Endothelial cell of umbilical vein (primary cell): ENCODE results near the gene CNKSR3. TPM values are rescaled to one million over a fixed set of nuclear protein-coding genes. Genes with fewer than 3 reads are reported as not detected.

ENCODE experiments used
- BruUV-seq: library from RNA; stranded (reverse); fragments of 400-500 nt; replicated peaks from 2 replicates; lab custom pipeline; 2021; lab: Mats Ljungman, UMichigan
- CTCF ChIA-PET: fragments of 300-600, 350-600 bp; sonication (Branson Sonifier 250); formaldehyde crosslinking; loops from one replicate; lab custom pipeline; 2021; ENCODE audit warnings: antibody characterized with exemption, inconsistent platforms; lab: Charles Lee
- POLR2A ChIA-PET: fragments of 300-600, 350-600 bp; sonication (Branson Sonifier 250); formaldehyde crosslinking; loops from one replicate; lab custom pipeline; 2021; ENCODE audit warnings: antibody characterized with exemption, inconsistent platforms; lab: Charles Lee
- DNase-seq: peaks from one replicate; pipeline ENCODE4 v3.0.0-alpha.2; 2011; ENCODE audit warnings: low read depth, low spot score
- FAIRE-seq: peaks from 2 replicates; lab custom pipeline; 2011; peaks lifted over from hg19 to GRCh38; lab: Jason Lieb, UNC
- H2AFZ ChIP-seq: 2 replicates; pipeline ENCODE4 v1.6.0; 2012; ENCODE audit warnings: low read depth, low read length, control low read depth, inconsistent platforms
- H3K27ac ChIP-seq: 2 replicates; pipeline ENCODE4 v1.5.1; 2011; ENCODE audit warnings: low read depth, mild to moderate bottlenecking, control low read depth, low read length, moderate library complexity; ENCODE audit not compliant: insufficient read depth
- H3K27me3 ChIP-seq, 2 experiments: 2 replicates each; pipeline versions ENCODE4 v1.6.0 to v1.6.1; 2011; ENCODE audit warnings: low read length in 2 of 2, mixed read lengths in 1 of 2; ENCODE audit not compliant: control insufficient read depth in 2 of 2, insufficient read depth in 2 of 2
- H3K36me3 ChIP-seq, 2 experiments: 2 replicates in 1 of 2; 3 replicates in 1 of 2; pipeline ENCODE4 v1.5.1; 2011; ENCODE audit warnings: low read length in 2 of 2, mild to moderate bottlenecking in 1 of 2, moderate library complexity in 1 of 2; ENCODE audit not compliant: control insufficient read depth in 2 of 2, insufficient read depth in 2 of 2; ENCODE audit errors: extremely low read depth in 1 of 2
- H3K4me1 ChIP-seq: 3 replicates; pipeline ENCODE4 v1.5.1; 2011; ENCODE audit warnings: mild to moderate bottlenecking, low read length; ENCODE audit not compliant: control insufficient read depth, insufficient read depth; ENCODE audit errors: extremely low read depth
- H3K4me2 ChIP-seq: 2 replicates; pipeline ENCODE4 v1.6.1; 2011; ENCODE audit warnings: low read length, control low read depth, mixed read lengths; ENCODE audit not compliant: insufficient read depth
- H3K4me3 ChIP-seq, 3 experiments: fragments of 200-600 bp in 1 of 3; sonication (generic), shearing (Covaris generic) in 1 of 3; replicated peaks in 1 of 3; 2 replicates each; pipeline ENCODE4 v1.5.1; 2011 to 2016; ENCODE audit warnings: control low read depth in 3 of 3, low read length in 3 of 3, mild to moderate bottlenecking in 2 of 3, inconsistent platforms in 1 of 3, low read depth in 1 of 3, moderate library complexity in 1 of 3; ENCODE audit not compliant: insufficient read depth in 1 of 3
- H3K79me2 ChIP-seq: 2 replicates; pipeline ENCODE4 v1.6.0; 2012; ENCODE audit warnings: low read length, inconsistent platforms; ENCODE audit not compliant: control insufficient read depth, insufficient read depth
- H3K9ac ChIP-seq: replicated peaks from 2 replicates; pipeline ENCODE3; 2011; ENCODE audit warnings: low read length, control low read depth; ENCODE audit not compliant: insufficient read depth; ENCODE audit errors: extremely low read depth
- H3K9me1 ChIP-seq: replicated peaks from 3 replicates; pipeline ENCODE4 v1.6.0; 2011; ENCODE audit warnings: mild to moderate bottlenecking, low read length; ENCODE audit not compliant: control insufficient read depth, insufficient read depth; ENCODE audit errors: extremely low read depth
- H3K9me3 ChIP-seq: replicated peaks from 2 replicates; pipeline ENCODE4 v1.5.1; 2012; ENCODE audit warnings: low read length, inconsistent platforms; ENCODE audit not compliant: control insufficient read depth, insufficient read depth
- H4K20me1 ChIP-seq: replicated peaks from 2 replicates; pipeline ENCODE3; 2011; ENCODE audit warnings: mild to moderate bottlenecking, low read length; ENCODE audit not compliant: control insufficient read depth, insufficient read depth; ENCODE audit errors: extremely low read depth
- CTCF ChIP-seq, 2 donors: IDR thresholded peaks; 1 replicate in 1 of 2; 2 replicates in 1 of 2; pipeline ENCODE4 v1.5.1; 2011; ENCODE audit warnings: low read length in 2 of 2, mild to moderate bottlenecking in 2 of 2, moderate library complexity in 2 of 2, control low read depth in 1 of 2, inconsistent platforms in 1 of 2, low read depth in 1 of 2; ENCODE audit not compliant: insufficient read depth in 1 of 2; ENCODE audit errors: extremely low read depth in 1 of 2
- EZH2 ChIP-seq: IDR thresholded peaks from 2 replicates; pipeline ENCODE4 v1.6.1; 2012; ENCODE audit warnings: borderline replicate concordance, low read depth, mild to moderate bottlenecking, moderate library complexity, low read length, inconsistent platforms; ENCODE audit not compliant: severe bottlenecking
- FOS ChIP-seq: IDR thresholded peaks from 2 replicates; pipeline ENCODE4 v1.6.1; 2011; ENCODE audit warnings: mild to moderate bottlenecking, low read length, moderate library complexity, borderline replicate concordance; ENCODE audit not compliant: insufficient read depth
- GATA2 ChIP-seq: IDR thresholded peaks from 2 replicates; pipeline ENCODE4 v1.7.0; 2011; ENCODE audit warnings: low read depth, mild to moderate bottlenecking, moderate library complexity, mixed read lengths, low read length; ENCODE audit not compliant: insufficient read length, insufficient read depth
- JUN ChIP-seq: IDR thresholded peaks from 2 replicates; pipeline ENCODE4 v1.6.1; 2011; ENCODE audit warnings: borderline replicate concordance, low read depth; ENCODE audit not compliant: insufficient read length, insufficient read depth
- MAX ChIP-seq: IDR thresholded peaks from 2 replicates; pipeline ENCODE4 v1.6.1; 2011; ENCODE audit not compliant: insufficient read depth, insufficient read length
- MYC ChIP-seq: IDR thresholded peaks from one replicate; pipeline ENCODE4 v1.6.1; 2011; ENCODE audit warnings: mild to moderate bottlenecking, low read depth, low read length
- POLR2A ChIP-seq: IDR thresholded peaks from 2 replicates; pipeline ENCODE4 v1.6.1; 2012; ENCODE audit warnings: low read depth, mild to moderate bottlenecking, control low read depth, low read length
- POLR2AphosphoS5 ChIP-seq: IDR thresholded peaks from 2 replicates; pipeline ENCODE4 v1.6.1; 2012; ENCODE audit warnings: low read depth, mild to moderate bottlenecking, control low read depth, low read length, moderate library complexity; ENCODE audit not compliant: insufficient read depth
- dilution Hi-C: fragments of 300-500 bp; cut with MboI; formaldehyde crosslinking; loops from one replicate; pipeline ENCODE4 v1.15.0; 2019; ENCODE audit warnings: low sequenced_read_pairs; ENCODE audit not compliant: extremely low pct_ligation_motif_present
- intact Hi-C: fragments of 100-400 bp; cut with micrococcal nuclease; formaldehyde crosslinking; loops from one replicate; pipeline ENCODE4 v1.10.0; 2022
- polyA plus RNA-seq, 4 experiments: library from polyadenylated mRNA; depleted of rRNA in 3 of 4; stranded (reverse) in 3 of 4; unstranded in 1 of 4; fragments of >200 nt; gene quantifications; 2 replicates each; pipeline versions ENCODE4 v1.2.1 to v1.2.3, GENCODE V29; 2011 to 2012; ENCODE audit warnings: missing spikeins in 1 of 4
- total RNA-seq: library from RNA; stranded (reverse); gene quantifications from 2 replicates; pipeline ENCODE4 v1.2.3, GENCODE V29; 2021

Gene CNKSR3
- total and polyA plus RNA-seq, 2 donors (not counting 3 experiments of a cell fraction or from before 2014, with no cell fraction given): 2.3 to 15.6 TPM

GRCh38 chr6:154471609-154472362 is 38.7 kb downstream of the CNKSR3 start:
- no peak overlapping the region for H3K9ac ChIP-seq
- H3K4me1 ChIP-seq: no peaks in the 10 kb centered on the region
- dilution Hi-C loops: no loop called here
- ChIA-PET POLR2A (no interaction called here), CTCF (interaction anchor here (1.8 kb wide), 1 partner anchor 13 kb away, joined by 5 read pairs; no protein-coding TSS in a partner anchor)
- no peak overlapping the region for H3K4me2 ChIP-seq
- no peaks in the 10 kb centered on the region for H3K9me3 ChIP-seq
- H3K79me2 ChIP-seq: no peaks in the 10 kb centered on the region
- BruUV-seq: no TSS peak
- no peaks in the 10 kb centered on the region for H3K36me3 ChIP-seq
- H3K9me1 ChIP-seq: no peaks in the 10 kb centered on the region
- no peak for DNase-seq
- no peak for FAIRE-seq
- H3K27ac ChIP-seq: no peak overlapping the region
- no peaks in the 10 kb centered on the region for H3K27me3 ChIP-seq
- H3K4me3 ChIP-seq: no peak overlapping the region
- no peak for TF ChIP-seq MYC
- intact Hi-C loops: no loop called here
- H2AFZ ChIP-seq: no peak overlapping the region
- no peaks in the 10 kb centered on the region for H4K20me1 ChIP-seq

- Histone ChIP-seq H3K4me3 (no peak overlapping the region), H3K9ac (no peak overlapping the region), H2AFZ (no peak overlapping the region), H3K4me1 (no peaks in the 10 kb centered on the region), H4K20me1 (no peaks in the 10 kb centered on the region), H3K9me1 (no peaks in the 10 kb centered on the region), H3K79me2 (no peaks in the 10 kb centered on the region), H3K27me3 (no peaks in the 10 kb centered on the region), H3K9me3 (no peaks in the 10 kb centered on the region), H3K36me3 (no peaks in the 10 kb centered on the region), H3K27ac (no peak overlapping the region), H3K4me2 (no peak overlapping the region)
- intact Hi-C loops (no loop called here), dilution Hi-C loops (no loop called here)
- CTCF ChIA-PET: interaction anchor here (1.9 kb wide), 1 partner anchor 10 kb away, joined by 5 read pairs; no protein-coding TSS in a partner anchor
- DNase-seq (no peak), FAIRE-seq (no peak)
- POLR2A ChIA-PET: no interaction called here
- no TSS peak for BruUV-seq
- TF ChIP-seq FOS: no peak
- TF ChIP-seq EZH2: no peak
- no peak for TF ChIP-seq MYC
- no peak for TF ChIP-seq MAX
- no peak for TF ChIP-seq CTCF (IDR thresholded peaks at IDR 0.05; ENCODE audit: extremely low read depth in 1 of 2, insufficient read depth in 1 of 2, low read depth in 1 of 2, low read length in 2 of 2)
- no peak for TF ChIP-seq POLR2A
- TF ChIP-seq JUN: no peak
- TF ChIP-seq GATA2: no peak
- no peak for TF ChIP-seq POLR2AphosphoS5
These were observed 41.1 kb downstream of the CNKSR3 start for GRCh38 chr6:154469306-154469935.
